BLaER1 treated with 17β-estradiol and CSF1 and Interleukin-3, amounts not matched to agents 10 nM and 100 nM (cell line): ENCODE data around the gene OGN.
A peak's percentile ranks its signal among the peaks of the same experiment; 100 is the strongest.
"Not testable (repeated sequence)": the region's sequence is repeated elsewhere in the genome, so short reads cannot be mapped to it uniquely, and the experiment has no call there.

Experiments
- H3K27ac ChIP-seq, 11 experiments: shearing (Covaris generic); formaldehyde crosslinking; 2 replicates each; pipeline ENCODE4 v1.8.1; 2022
- H3K27me3 ChIP-seq, 11 experiments: shearing (Covaris generic); formaldehyde crosslinking; 2 replicates each; pipeline ENCODE4 v1.8.1; 2022
- H3K36me3 ChIP-seq, 11 experiments: shearing (Covaris generic); formaldehyde crosslinking; 2 replicates each; pipeline ENCODE4 v1.8.1; 2022
- H3K4me1 ChIP-seq, 10 experiments: shearing (Covaris generic); formaldehyde crosslinking; 2 replicates each; pipeline ENCODE4 v1.8.1; 2022
- H3K4me2 ChIP-seq, 11 experiments: shearing (Covaris generic); formaldehyde crosslinking; 2 replicates each; pipeline ENCODE4 v1.8.1; 2022
- H3K4me3 ChIP-seq, 10 experiments: shearing (Covaris generic); formaldehyde crosslinking; 2 replicates each; pipeline ENCODE4 v1.8.1; 2022
- H3K9ac ChIP-seq, 11 experiments: shearing (Covaris generic); formaldehyde crosslinking; 2 replicates each; pipeline ENCODE4 v1.8.1; 2022
- H3K9me3 ChIP-seq, 11 experiments: shearing (Covaris generic); formaldehyde crosslinking; replicated peaks in 1 of 11; 2 replicates each; pipeline ENCODE4 v1.8.1; 2022
- H4K20me1 ChIP-seq, 11 experiments: shearing (Covaris generic); formaldehyde crosslinking; 2 replicates each; pipeline ENCODE4 v1.8.1; 2022
- Cebpa-rat ChIP-seq, 11 experiments: shearing (Covaris generic); IDR thresholded peaks; 2 replicates each; pipeline ENCODE4 v1.8.1; 2022

Gene OGN

DNA sequence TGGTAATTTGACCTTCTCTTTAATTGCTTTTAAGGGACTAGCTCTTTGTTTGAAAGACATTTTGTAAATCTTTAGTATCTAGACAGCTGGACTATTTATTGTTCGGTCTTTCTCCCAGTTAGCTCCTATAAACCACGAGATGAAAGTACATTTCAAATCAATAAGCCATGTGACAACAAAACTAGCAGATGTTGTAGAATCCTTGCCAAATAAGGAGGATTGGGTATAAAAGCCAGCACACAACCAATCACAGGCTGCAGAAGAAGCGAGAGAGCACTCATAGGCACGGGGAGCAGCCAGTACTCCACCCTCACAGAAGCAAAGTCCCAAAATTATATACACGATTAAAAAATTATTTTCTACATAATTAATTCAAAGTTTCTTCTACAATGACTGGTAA is 28.0 kb upstream of the OGN start:
- Histone ChIP-seq H3K9ac (no peak overlapping the region), H3K9me3 (0 out of 22 replicates have a peak, but pooled peaks cover 0 to 5% (median 0%) of the 10 kb centered on the region in 11 experiments), H3K36me3 (peaks cover 0 to 6% (median 0%) of the 10 kb centered on the region in 11 experiments; a peak in 1 of 22 replicates), H3K27ac (no peak overlapping the region), H3K27me3 (no peaks in the 10 kb centered on the region), H4K20me1 (no peaks in the 10 kb centered on the region), H3K4me2 (no peak overlapping the region), H3K4me1 (no peaks in the 10 kb centered on the region), H3K4me3 (no peak overlapping the region)
- TF ChIP-seq Cebpa-rat (IDR thresholded peaks at IDR 0.05): no peak

DNA sequence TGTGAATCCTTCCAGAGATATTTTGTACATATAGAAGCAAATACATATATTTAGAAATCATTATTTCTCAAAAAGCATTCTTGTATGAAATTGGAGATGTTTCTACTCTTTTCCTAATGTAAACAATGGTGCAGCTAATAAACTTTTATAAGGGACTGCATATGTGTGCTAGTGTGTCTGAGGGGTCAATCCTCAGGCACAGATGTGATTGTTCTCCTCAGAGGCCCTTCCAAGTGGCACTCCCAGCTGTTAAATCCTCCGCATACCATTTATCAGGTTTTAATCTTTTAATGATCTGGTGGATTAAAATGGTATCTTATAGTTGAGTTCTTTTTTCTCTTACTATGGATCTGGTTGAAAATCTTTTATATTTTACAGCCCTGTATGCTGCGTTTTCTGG is 25.5 kb upstream of the OGN start:
- Histone ChIP-seq H3K4me1 (no peaks in the 10 kb centered on the region), H3K9me3 (0 out of 22 replicates have a peak, but pooled peaks cover 0 to 5% (median 0%) of the 10 kb centered on the region in 11 experiments), H3K4me2 (no peak overlapping the region), H3K36me3 (peaks cover 0 to 6% (median 0%) of the 10 kb centered on the region in 11 experiments; a peak in 1 of 22 replicates), H3K27me3 (no peaks in the 10 kb centered on the region), H3K9ac (no peak overlapping the region), H3K4me3 (no peak overlapping the region), H4K20me1 (no peaks in the 10 kb centered on the region), H3K27ac (no peak overlapping the region)
- TF ChIP-seq Cebpa-rat (IDR thresholded peaks at IDR 0.05): no peak

DNA sequence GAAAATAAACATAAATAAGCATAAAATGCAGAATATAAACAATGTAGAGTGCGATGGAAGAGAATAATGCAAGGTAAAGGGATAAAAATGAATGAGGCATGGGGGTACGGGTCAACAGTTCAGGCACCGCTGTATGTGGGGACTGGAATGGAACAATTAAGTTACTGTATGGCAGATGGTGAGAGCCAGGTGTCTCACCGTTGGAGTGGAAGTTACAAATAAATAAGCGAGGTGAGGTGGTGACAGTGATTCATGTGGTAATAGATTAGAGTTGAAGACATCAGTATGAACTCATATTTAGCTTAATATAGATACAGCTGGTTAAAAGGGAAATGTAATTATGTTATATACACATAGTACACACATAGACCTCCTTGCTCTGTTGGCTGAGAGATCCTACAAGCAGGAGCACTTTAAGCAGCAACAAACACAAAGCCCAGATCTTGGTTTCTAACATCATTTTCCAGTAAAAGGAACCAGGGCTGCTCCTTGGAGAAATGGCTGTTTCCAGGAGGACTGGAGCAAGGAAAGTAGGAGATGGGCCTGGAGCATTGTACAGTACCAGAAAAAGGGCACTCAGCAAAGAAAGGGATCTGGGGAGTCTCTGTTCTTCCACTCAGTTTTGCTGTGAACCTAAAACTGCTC is 22.2 kb upstream of the OGN start:
- H3K9me3 ChIP-seq: 0 out of 22 replicates have a peak, but pooled peaks cover 0 to 5% (median 0%) of the 10 kb centered on the region in 11 experiments
- no peak overlapping the region for H3K4me3 ChIP-seq
- H3K9ac ChIP-seq: no peak overlapping the region
- H4K20me1 ChIP-seq: no peaks in the 10 kb centered on the region
- no peak for TF ChIP-seq Cebpa-rat (IDR thresholded peaks at IDR 0.05)
- H3K4me2 ChIP-seq: no peak overlapping the region
- no peak overlapping the region for H3K27ac ChIP-seq
- H3K27me3 ChIP-seq: no peaks in the 10 kb centered on the region
- H3K36me3 ChIP-seq: peaks cover 0 to 6% (median 0%) of the 10 kb centered on the region in 11 experiments; a peak in 1 of 22 replicates
- H3K4me1 ChIP-seq: peaks cover 0 to 11% (median 0%) of the 10 kb centered on the region in 10 experiments; a peak in 6 of 20 replicates

DNA sequence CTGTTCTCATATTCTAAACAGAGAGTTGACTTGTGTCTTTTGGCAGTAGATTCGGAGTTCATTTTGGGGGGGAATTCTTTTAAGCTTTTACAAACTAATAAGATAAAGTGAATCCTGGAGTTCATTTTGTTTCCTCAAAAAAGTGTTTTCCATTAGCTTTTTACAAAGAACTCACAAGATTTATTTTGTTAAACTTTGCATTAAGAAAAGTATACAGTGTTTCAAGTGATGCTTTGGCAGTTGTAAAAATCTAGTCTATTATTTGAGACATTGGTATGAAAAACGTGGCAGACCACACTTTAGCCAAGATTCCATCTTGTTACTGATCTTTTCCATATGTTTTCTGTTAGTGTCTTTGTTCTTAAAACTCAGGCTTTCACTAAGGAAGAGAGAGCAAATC is 21.1 kb upstream of the OGN start:
- no peaks in the 10 kb centered on the region for H3K27me3 ChIP-seq
- H3K4me3 ChIP-seq: no peak overlapping the region
- no peaks in the 10 kb centered on the region for H4K20me1 ChIP-seq
- TF ChIP-seq Cebpa-rat (IDR thresholded peaks at IDR 0.05): no peak
- no peak overlapping the region for H3K4me2 ChIP-seq
- H3K27ac ChIP-seq: no peak overlapping the region
- no peak overlapping the region for H3K9ac ChIP-seq
- peaks cover 0 to 11% (median 0%) of the 10 kb centered on the region in 10 experiments; a peak in 6 of 20 replicates for H3K4me1 ChIP-seq
- no peaks in the 10 kb centered on the region for H3K9me3 ChIP-seq
- H3K36me3 ChIP-seq: 0 out of 22 replicates have a peak, but pooled peaks cover 0 to 3% (median 0%) of the 10 kb centered on the region in 11 experiments

DNA sequence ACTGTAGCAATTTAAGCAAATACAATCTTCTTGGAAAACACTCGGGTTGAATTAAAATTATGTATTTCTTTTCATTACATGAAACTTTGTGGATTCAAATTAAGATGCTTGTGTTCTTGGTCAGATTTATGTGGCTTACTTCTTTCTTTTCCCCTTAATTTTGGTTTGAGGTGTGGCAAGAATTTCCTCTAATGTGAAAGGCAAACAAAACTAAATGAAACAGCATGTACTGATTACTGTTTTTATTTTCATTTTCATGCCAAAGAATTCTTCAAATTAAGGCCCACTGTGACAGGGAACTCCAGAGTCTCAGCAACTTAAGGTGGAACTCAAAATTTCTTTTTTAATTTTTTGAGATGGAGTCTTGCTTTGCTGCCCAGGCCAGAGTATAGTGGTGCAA is 20.0 kb upstream of the OGN start, which contains the start of gene OMD:
OMD (minus strand) TSS at position 132 of the 400 bp plus-strand sequence. CDS start 6,913 bp downstream, outside the sequence.
- Histone ChIP-seq H3K27me3 (no peaks in the 10 kb centered on the region), H3K9me3 (no peaks in the 10 kb centered on the region), H3K36me3 (no peaks in the 10 kb centered on the region), H3K27ac (no peak within 1 kb of the TSS), H3K4me2 (no peak within 1 kb of the TSS), H4K20me1 (no peaks in the 10 kb centered on the region), H3K4me1 (peaks cover 0 to 11% (median 0%) of the 10 kb centered on the region in 10 experiments; a peak in 6 of 20 replicates), H3K4me3 (no peak within 1 kb of the TSS), H3K9ac (no peak within 1 kb of the TSS)
- TF ChIP-seq Cebpa-rat (IDR thresholded peaks at IDR 0.05): no peak

DNA sequence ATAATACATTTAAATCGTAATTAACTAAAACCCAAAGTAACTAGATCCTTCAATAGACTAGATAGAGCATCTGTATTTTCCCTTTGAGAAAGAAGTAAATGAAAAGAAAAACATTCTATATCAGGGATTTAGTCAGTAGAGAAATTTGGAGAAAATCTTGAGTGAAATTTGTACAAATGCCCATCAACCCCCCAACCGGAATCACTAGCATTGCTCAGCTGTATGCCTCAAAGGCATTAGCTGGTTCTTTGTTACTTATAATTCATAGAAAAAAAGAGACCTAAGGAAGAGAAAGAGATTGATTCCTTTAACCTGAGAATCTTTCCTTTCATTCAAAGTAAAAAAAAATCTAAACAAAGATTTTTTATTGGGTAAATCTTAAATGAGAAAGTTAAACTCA is 19.2 kb upstream of the OGN start:
- Histone ChIP-seq H3K27ac (no peak overlapping the region), H3K9ac (no peak overlapping the region), H3K36me3 (no peaks in the 10 kb centered on the region), H3K4me2 (no peak overlapping the region), H3K4me3 (no peak overlapping the region), H3K9me3 (no peaks in the 10 kb centered on the region), H4K20me1 (no peaks in the 10 kb centered on the region), H3K4me1 (peaks cover 0 to 11% (median 0%) of the 10 kb centered on the region in 10 experiments; a peak in 6 of 20 replicates), H3K27me3 (no peaks in the 10 kb centered on the region)
- no peak for TF ChIP-seq Cebpa-rat (IDR thresholded peaks at IDR 0.05)

DNA sequence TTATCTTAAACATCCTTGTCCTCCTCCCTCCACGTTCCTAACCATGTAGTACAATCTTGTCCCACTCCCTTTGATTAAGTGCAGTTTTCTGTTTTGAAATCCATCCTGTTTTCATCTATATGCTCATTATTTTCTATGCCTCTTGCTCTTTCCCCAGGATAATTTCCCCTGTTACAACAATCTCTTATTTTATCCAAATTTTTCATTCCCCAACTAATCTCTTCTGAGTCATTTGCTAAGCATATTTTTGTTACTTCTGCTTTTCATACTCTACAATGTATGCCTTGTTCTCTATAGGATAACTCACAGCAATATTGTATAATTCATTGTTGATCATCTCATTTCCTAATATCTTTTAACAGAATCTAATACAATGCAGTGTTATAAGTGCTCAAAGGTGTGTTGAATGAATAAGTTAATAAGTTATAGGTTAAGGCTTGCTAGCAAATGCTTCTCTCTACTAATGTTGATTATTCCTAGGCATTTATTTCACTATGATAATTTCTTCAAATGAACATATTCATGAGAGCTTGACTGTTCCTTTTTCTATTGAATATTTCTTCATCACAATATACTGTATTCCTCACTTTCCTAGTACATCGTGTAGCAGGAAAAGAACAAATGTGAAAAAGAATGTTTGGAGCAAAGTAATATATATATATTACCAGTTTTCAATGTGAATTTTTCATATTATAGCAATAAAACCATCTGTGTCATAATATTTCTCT is 18.4 kb upstream of the OGN start:
- Histone ChIP-seq H3K27ac (no peak overlapping the region), H3K4me1 (peaks cover 0 to 11% (median 0%) of the 10 kb centered on the region in 10 experiments; a peak in 6 of 20 replicates), H3K9me3 (no peaks in the 10 kb centered on the region), H3K36me3 (no peaks in the 10 kb centered on the region), H4K20me1 (no peaks in the 10 kb centered on the region), H3K27me3 (no peaks in the 10 kb centered on the region), H3K4me3 (no peak overlapping the region), H3K4me2 (peak overlapping the region in 3 of 11 experiments; percentile 14 to 30 (median 22); a peak in 4 of 22 replicates), H3K9ac (no peak overlapping the region)
- no peak for TF ChIP-seq Cebpa-rat (IDR thresholded peaks at IDR 0.05)

DNA sequence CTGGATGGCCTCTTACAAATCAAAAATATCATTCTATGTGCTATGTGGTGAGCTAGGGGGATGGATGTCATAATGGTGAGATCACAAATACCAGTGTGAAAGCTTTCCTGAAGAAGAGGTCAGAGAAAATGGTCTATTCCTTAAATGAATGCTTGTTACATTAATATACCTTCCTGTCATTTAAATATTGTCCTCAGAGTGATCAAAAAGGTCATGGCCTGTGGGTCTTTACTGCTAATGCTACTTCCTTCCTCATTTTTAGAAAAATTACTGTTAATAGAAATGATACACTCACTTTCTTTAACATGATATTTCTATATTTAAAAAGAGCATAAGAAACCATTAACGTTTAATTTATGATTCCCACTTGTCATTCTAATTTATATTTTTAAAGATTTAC is 10.2 kb upstream of the OGN start:
- H3K4me3 ChIP-seq: no peak overlapping the region
- peak overlapping the region in 10 of 11 experiments; percentile 2 to 65 (median 47); a peak in 18 of 22 replicates for H3K4me2 ChIP-seq
- H3K4me1 ChIP-seq: peaks cover 5 to 19% (median 10%) of the 10 kb centered on the region in 10 experiments
- H3K9ac ChIP-seq: no peak overlapping the region
- no peak overlapping the region for H3K27ac ChIP-seq
- no peaks in the 10 kb centered on the region for H4K20me1 ChIP-seq
- TF ChIP-seq Cebpa-rat (IDR thresholded peaks at IDR 0.05): no peak
- H3K36me3 ChIP-seq: peaks cover 0 to 14% (median 0%) of the 10 kb centered on the region in 11 experiments; a peak in 2 of 22 replicates
- H3K27me3 ChIP-seq: no peaks in the 10 kb centered on the region
- H3K9me3 ChIP-seq: 0 out of 22 replicates have a peak, but pooled peaks cover 0 to 5% (median 0%) of the 10 kb centered on the region in 11 experiments

DNA sequence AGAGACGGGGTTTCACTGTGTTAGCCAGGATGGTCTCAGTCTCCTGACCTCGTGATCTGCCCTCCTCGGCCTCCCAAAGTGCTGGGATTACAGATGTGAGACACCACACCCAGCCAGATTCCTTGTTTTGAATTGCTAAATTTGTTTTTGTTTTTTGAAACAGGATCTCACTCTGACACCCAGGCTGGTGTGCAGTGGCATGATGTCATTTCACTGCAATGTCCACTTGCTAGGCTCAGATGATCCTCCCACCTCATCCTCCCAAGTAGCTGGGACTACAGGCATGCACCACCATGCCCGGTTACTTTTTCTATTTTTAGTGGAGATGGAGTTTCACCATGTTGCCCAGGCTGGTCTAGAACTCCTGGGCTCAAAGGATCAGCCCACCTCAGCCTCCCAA is 6.8 kb upstream of the OGN start:
- H3K27me3 ChIP-seq, H3K4me2 ChIP-seq, H4K20me1 ChIP-seq, H3K4me3 ChIP-seq, H3K9ac ChIP-seq, H3K27ac ChIP-seq, H3K9me3 ChIP-seq: not testable (repeated sequence)
- peaks cover 8 to 31% (median 18%) of the 10 kb centered on the region in 10 experiments for H3K4me1 ChIP-seq
- H3K36me3 ChIP-seq: peaks cover 0 to 14% (median 0%) of the 10 kb centered on the region in 11 experiments; a peak in 2 of 22 replicates
